Skeletal muscle tissue (tissue), 4 donors: ENCODE data around the gene USP2. TPM values are rescaled to one million over a fixed set of nuclear protein-coding genes. Genes with fewer than 3 reads are reported as not detected.

ENCODE experiments used
- H3K27ac ChIP-seq: one replicate; pipeline ENCODE4 v1.7.0; 2013; ENCODE audit warnings: mild to moderate bottlenecking, low read depth, low read length, inconsistent platforms
- H3K27me3 ChIP-seq, 3 donors: one replicate each; pipeline ENCODE4 v1.7.0; 2013; ENCODE audit warnings: low read length in 3 of 3; ENCODE audit not compliant: control insufficient read depth in 3 of 3, insufficient read depth in 3 of 3
- H3K36me3 ChIP-seq, 3 donors: one replicate each; pipeline ENCODE4 v1.7.0; 2013; ENCODE audit warnings: low read length in 3 of 3; ENCODE audit not compliant: control insufficient read depth in 3 of 3, insufficient read depth in 3 of 3
- H3K4me1 ChIP-seq, 3 donors: one replicate each; pipeline ENCODE4 v1.7.0; 2013; ENCODE audit warnings: low read length in 3 of 3, mild to moderate bottlenecking in 3 of 3; ENCODE audit not compliant: control insufficient read depth in 3 of 3, insufficient read depth in 3 of 3
- H3K4me3 ChIP-seq, 3 donors: one replicate each; pipeline ENCODE4 v1.7.0; 2013; ENCODE audit warnings: low read length in 3 of 3
- H3K9ac ChIP-seq, 3 donors: one replicate each; pipeline ENCODE4 v1.7.0; 2013; ENCODE audit warnings: low read length in 3 of 3, mild to moderate bottlenecking in 3 of 3, moderate library complexity in 2 of 3, low read depth in 1 of 3
- H3K9me3 ChIP-seq, 3 donors: one replicate each; pipeline ENCODE4 v1.7.0; 2013; ENCODE audit warnings: low read length in 3 of 3; ENCODE audit not compliant: control insufficient read depth in 3 of 3
- total RNA-seq: library from RNA; depleted of rRNA; stranded (reverse); fragments of >200 nt; gene quantifications from one replicate; pipeline ENCODE4 v1.2.3, GENCODE V29; 2014
- donor health status: Osteomylitis.

USP2 gene
- total RNA-seq, 1 donor from 2014 or later: 8.9 TPM

- Histone ChIP-seq H3K27me3 (no peaks in the 10 kb centered on the region), H3K9me3 (no peaks in the 10 kb centered on the region), H3K27ac (peak overlapping the region; percentile 100), H3K4me3 (no peak overlapping the region), H3K4me1 (peaks cover 44 to 75% (median 64%) of the 10 kb centered on the region in 3 donors), H3K36me3 (peaks cover 32 to 39% (median 36%) of the 10 kb centered on the region in 3 donors), H3K9ac (peak overlapping the region; percentile 7 to 84 (median 74))
These were observed 21.9 kb downstream of the USP2 start for GRCh38 chr11:119359365-119360214.

- no peak overlapping the region for H3K4me3 ChIP-seq
- peaks cover 32 to 36% (median 32%) of the 10 kb centered on the region in 3 donors for H3K36me3 ChIP-seq
- peak overlapping the region; percentile 56 for H3K27ac ChIP-seq
- peaks cover 38 to 65% (median 54%) of the 10 kb centered on the region in 3 donors for H3K4me1 ChIP-seq
- H3K9ac ChIP-seq: no peak overlapping the region
- H3K9me3 ChIP-seq: no peaks in the 10 kb centered on the region
- no peaks in the 10 kb centered on the region for H3K27me3 ChIP-seq
These were observed 24.4 kb downstream of the USP2 start for GRCh38 chr11:119357074-119357473.

- peak overlapping the region; percentile 60 to 72 (median 61) for H3K4me3 ChIP-seq
- peak overlapping the region; percentile 60 for H3K27ac ChIP-seq
- peak overlapping the region; percentile 40 to 71 (median 58) for H3K9ac ChIP-seq
- H3K36me3 ChIP-seq: peaks cover 32 to 36% (median 32%) of the 10 kb centered on the region in 3 donors
- no peaks in the 10 kb centered on the region for H3K9me3 ChIP-seq
- H3K27me3 ChIP-seq: no peaks in the 10 kb centered on the region
- H3K4me1 ChIP-seq: peaks cover 32 to 59% (median 48%) of the 10 kb centered on the region in 3 donors
These were observed 25.0 kb downstream of the USP2 start for GRCh38 chr11:119356349-119357031.

GRCh38 chr11:119355091-119355843, 26.2 kb downstream of the USP2 start:
- H3K36me3 ChIP-seq: peaks cover 32 to 36% (median 32%) of the 10 kb centered on the region in 3 donors
- H3K4me3 ChIP-seq: no peak overlapping the region
- H3K4me1 ChIP-seq: peaks cover 23 to 48% (median 37%) of the 10 kb centered on the region in 3 donors
- H3K27me3 ChIP-seq: no peaks in the 10 kb centered on the region
- H3K9ac ChIP-seq: peak overlapping the region in 1 of 3 donors; percentile 23
- H3K9me3 ChIP-seq: no peaks in the 10 kb centered on the region
- no peak overlapping the region for H3K27ac ChIP-seq

GRCh38 chr11:119352857-119353260, 28.6 kb downstream of the USP2 start:
- no peaks in the 10 kb centered on the region for H3K9me3 ChIP-seq
- H3K4me1 ChIP-seq: peaks cover 18 to 28% (median 27%) of the 10 kb centered on the region in 3 donors
- no peak overlapping the region for H3K9ac ChIP-seq
- H3K27me3 ChIP-seq: no peaks in the 10 kb centered on the region
- peaks cover 9 to 14% (median 12%) of the 10 kb centered on the region in 3 donors for H3K36me3 ChIP-seq
- H3K4me3 ChIP-seq: no peak overlapping the region
- no peak overlapping the region for H3K27ac ChIP-seq

- no peak overlapping the region for H3K27ac ChIP-seq
- peaks cover 6 to 8% (median 6%) of the 10 kb centered on the region in 3 donors for H3K36me3 ChIP-seq
- peaks cover 21 to 33% (median 25%) of the 10 kb centered on the region in 3 donors for H3K4me1 ChIP-seq
- no peak overlapping the region for H3K9ac ChIP-seq
- H3K9me3 ChIP-seq: no peaks in the 10 kb centered on the region
- no peaks in the 10 kb centered on the region for H3K27me3 ChIP-seq
- no peak overlapping the region for H3K4me3 ChIP-seq
These were observed 30.3 kb downstream of the USP2 start for GRCh38 chr11:119351232-119351631.

GRCh38 chr11:119350302-119350701, 31.2 kb downstream of the USP2 start:
- Histone ChIP-seq H3K9ac (no peak overlapping the region), H3K36me3 (peaks cover 0 to 7% (median 4%) of the 10 kb centered on the region in 3 donors), H3K9me3 (no peaks in the 10 kb centered on the region), H3K27ac (no peak overlapping the region), H3K4me3 (no peak overlapping the region), H3K4me1 (peaks cover 21 to 31% (median 21%) of the 10 kb centered on the region in 3 donors), H3K27me3 (no peaks in the 10 kb centered on the region)

- H3K36me3 ChIP-seq: no peaks in the 10 kb centered on the region
- peak overlapping the region; percentile 30 for H3K27ac ChIP-seq
- no peaks in the 10 kb centered on the region for H3K9me3 ChIP-seq
- peak overlapping the region in 1 of 3 donors; percentile 33 for H3K9ac ChIP-seq
- no peaks in the 10 kb centered on the region for H3K27me3 ChIP-seq
- no peak overlapping the region for H3K4me3 ChIP-seq
- peaks cover 15 to 26% (median 18%) of the 10 kb centered on the region in 3 donors for H3K4me1 ChIP-seq
These were observed 33.4 kb downstream of the USP2 start for GRCh38 chr11:119347940-119348605.

GRCh38 chr11:119347242-119347641, 34.2 kb downstream of the USP2 start:
- peaks cover 11 to 21% (median 13%) of the 10 kb centered on the region in 3 donors for H3K4me1 ChIP-seq
- H3K4me3 ChIP-seq: no peak overlapping the region
- peaks cover 0 to 6% (median 4%) of the 10 kb centered on the region in 3 donors for H3K27me3 ChIP-seq
- H3K27ac ChIP-seq: peak overlapping the region; percentile 30
- H3K36me3 ChIP-seq: no peaks in the 10 kb centered on the region
- no peaks in the 10 kb centered on the region for H3K9me3 ChIP-seq
- no peak overlapping the region for H3K9ac ChIP-seq
